Activated CD8-positive, alpha-beta T cell treated with anti-CD3 and anti-CD28 coated beads for 36 hours (primary cell): ENCODE measurements around the gene ZNF276. TPM values are rescaled to one million over a fixed set of nuclear protein-coding genes. Genes with fewer than 3 reads are reported as not detected.

ENCODE experiments used
- ATAC-seq: fragments of 200-7000 bp; cut with Tn5 transposase; one replicate; pipeline ENCODE4 v1.10.0; 2021; ENCODE audit warnings: mild to moderate bottlenecking, moderate library complexity
- CTCF ChIA-PET: fragments of 350-600 bp; sonication (Branson Sonifier 250); formaldehyde crosslinking; loops from one replicate; lab custom pipeline; 2021; ENCODE audit warnings: antibody characterized with exemption; lab: Charles Lee
- POLR2A ChIA-PET: fragments of 350-600 bp; sonication (Branson Sonifier 250); formaldehyde crosslinking; loops from one replicate; lab custom pipeline; 2021; ENCODE audit warnings: antibody characterized with exemption; lab: Charles Lee
- DNase-seq: peaks from one replicate; pipeline ENCODE4 v3.0.0-alpha.2; 2020
- H3K27ac Mint-ChIP-seq: one replicate; pipeline ENCODE4 v1.8.0; 2021; ENCODE audit warnings: mild to moderate bottlenecking, mixed read lengths
- H3K27me3 Mint-ChIP-seq: one replicate; pipeline ENCODE4 v1.8.0; 2021; ENCODE audit warnings: mixed read lengths
- H3K36me3 Mint-ChIP-seq: one replicate; pipeline ENCODE4 v1.8.0; 2021; ENCODE audit warnings: low read depth, mixed read lengths
- H3K4me1 Mint-ChIP-seq: one replicate; pipeline ENCODE4 v1.8.0; 2021; ENCODE audit warnings: low read depth, mixed read lengths
- H3K4me3 Mint-ChIP-seq: one replicate; pipeline ENCODE4 v1.8.0; 2021; ENCODE audit warnings: mild to moderate bottlenecking, moderate library complexity, mixed read lengths
- H3K9me3 Mint-ChIP-seq: one replicate; pipeline ENCODE4 v1.8.0; 2021; ENCODE audit warnings: mixed read lengths
- CTCF ChIP-seq: fragments of 200-600 bp; IDR thresholded peaks from one replicate; pipeline ENCODE4 v1.8.0; 2022; ENCODE audit warnings: antibody characterized with exemption, mild to moderate bottlenecking
- intact Hi-C: fragments of 100-400 bp; cut with micrococcal nuclease; formaldehyde crosslinking; loops from one replicate; pipeline ENCODE4 v1.10.0; 2022
- total RNA-seq, 2 experiments: library from RNA; stranded (reverse); gene quantifications; one replicate each; pipeline ENCODE4 v1.2.3, GENCODE V29; 2021

Gene ZNF276
- total RNA-seq, 2 experiments from 2014 or later: 24.6 to 27.9 TPM

GRCh38 chr16:89700100-89700648 lies 21.2 kb upstream of the ZNF276 start:
- intact Hi-C loops: loop anchor here (10.0 kb wide), 1 partner anchor 95 kb away; no protein-coding TSS in a partner anchor
- Mint-ChIP-seq H3K27me3 (no peaks in the 10 kb centered on the region), H3K9me3 (no peaks in the 10 kb centered on the region), H3K4me3 (peak overlapping the region; percentile 67), H3K27ac (peak overlapping the region; percentile 25), H3K36me3 (peaks cover 5% of the 10 kb centered on the region), H3K4me1 (peaks cover 27% of the 10 kb centered on the region)
- ATAC-seq (peak; percentile 17), DNase-seq (peak; percentile 98)
- POLR2A ChIA-PET: interaction anchor here (1.3 to 3.6 kb wide), 12 partner anchors 9 to 173 kb away, joined by 3 to 21 read pairs (median 5); partner anchors contain the start of genes CDK10, CHMP1A, SPATA33 and TCF25
- CTCF ChIA-PET: interaction anchor here (0.7 to 3.4 kb wide), 44 partner anchors 8 to 374 kb away, joined by 3 to 28 read pairs (median 4); partner anchors contain the start of genes CDK10, CHMP1A, CPNE7 and SPATA33
- TF ChIP-seq CTCF: peak; percentile 88

DNA sequence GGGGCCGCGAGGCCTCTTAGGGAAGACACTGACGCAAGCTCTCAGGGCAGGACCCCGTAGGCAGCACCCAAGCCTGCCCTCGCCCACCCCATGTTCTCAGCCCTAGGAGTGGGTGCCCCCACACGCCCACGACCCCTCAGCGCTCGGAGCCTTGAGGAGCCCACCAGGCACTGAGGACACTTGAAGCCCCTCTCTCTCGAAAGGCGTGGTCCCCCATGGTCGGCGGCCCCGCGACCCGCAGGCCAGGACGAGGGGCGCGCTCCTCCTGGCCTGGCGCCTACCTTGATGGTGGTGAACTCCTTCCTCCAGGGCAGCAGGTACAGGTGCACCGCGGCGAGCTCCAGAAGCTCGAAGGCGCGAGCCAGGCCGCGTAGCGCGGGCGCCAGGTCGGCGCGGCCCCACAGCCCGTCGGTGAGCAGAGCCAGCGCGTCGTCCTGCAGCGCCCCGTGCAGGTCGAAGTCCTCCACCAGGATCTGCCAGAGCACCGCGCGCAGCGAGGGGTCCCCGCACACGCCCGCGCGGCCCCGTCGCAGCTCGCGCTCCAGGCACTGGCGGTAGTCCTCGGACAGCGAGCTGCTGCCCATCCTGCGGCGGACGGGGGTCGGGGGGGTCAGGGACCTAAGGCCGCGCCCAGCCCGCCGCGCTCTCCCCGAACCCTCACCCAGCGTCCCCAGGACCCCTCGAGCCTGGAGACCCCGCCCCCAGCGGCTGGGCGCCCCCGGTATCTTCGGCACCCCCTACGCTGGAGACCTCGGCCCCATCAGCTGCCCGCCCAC lies 20.5 kb upstream of the ZNF276 start:
- Mint-ChIP-seq H3K27me3 (no peaks in the 10 kb centered on the region), H3K9me3 (no peaks in the 10 kb centered on the region), H3K36me3 (peaks cover under 1% of the 10 kb centered on the region), H3K27ac (peak overlapping the region; percentile 25), H3K4me1 (peaks cover 23% of the 10 kb centered on the region), H3K4me3 (peak overlapping the region; percentile 67)
- ChIA-PET CTCF (interaction anchor here (0.7 to 3.4 kb wide), 42 partner anchors 9 to 373 kb away, joined by 3 to 28 read pairs (median 4); partner anchors contain the start of genes CDK10, CHMP1A, CPNE7 and SPATA33), POLR2A (interaction anchor here (1.2 to 3.6 kb wide), 11 partner anchors 8 to 172 kb away, joined by 3 to 21 read pairs (median 6); partner anchors contain the start of genes CDK10, CHMP1A, SPATA33 and TCF25)
- DNase-seq (peak; percentile 73), ATAC-seq (peak; percentile 29)
- intact Hi-C loops: loop anchor here (10.0 kb wide), 1 partner anchor 94 kb away; no protein-coding TSS in a partner anchor
- TF ChIP-seq CTCF: peak; percentile 24

- DNase-seq (peak; percentile 96), ATAC-seq (peak; percentile 85)
- ChIA-PET POLR2A (interaction anchor here (1.2 to 2.6 kb wide), 7 partner anchors 9 to 172 kb away, joined by 5 to 11 read pairs (median 7); partner anchors contain the start of genes CHMP1A, SPATA33 and TCF25), CTCF (interaction anchor here (1.0 to 3.4 kb wide), 15 partner anchors 8 to 372 kb away, joined by 3 to 28 read pairs (median 4); partner anchors contain the start of genes CDK10 and TCF25)
- peaks cover 18% of the 10 kb centered on the region for H3K4me1 Mint-ChIP-seq
- intact Hi-C loops: loop anchor here (10.0 kb wide), 1 partner anchor 93 kb away; no protein-coding TSS in a partner anchor
- TF ChIP-seq CTCF: peak; percentile 15
- H3K36me3 Mint-ChIP-seq: no peaks in the 10 kb centered on the region
- H3K4me3 Mint-ChIP-seq: peak within 1 kb of the TSS; percentile 69
- no peaks in the 10 kb centered on the region for H3K9me3 Mint-ChIP-seq
- peak within 1 kb of the TSS; percentile 71 for H3K27ac Mint-ChIP-seq
- H3K27me3 Mint-ChIP-seq: no peaks in the 10 kb centered on the region
Observed at GRCh38 chr16:89701425-89702406, 19.6 kb upstream of the ZNF276 start, which contains the start of gene SPATA2L. Gene SPATA2L, minus strand, starts transcription at chr16:89701705. Its CDS starts 473 bp downstream, at chr16:89701232.

GRCh38 chr16:89704281-89704680 lies 17.1 kb upstream of the ZNF276 start:
- no peak overlapping the region for H3K27ac Mint-ChIP-seq
- H3K4me1 Mint-ChIP-seq: peaks cover 18% of the 10 kb centered on the region
- POLR2A ChIA-PET: interaction anchor here (1.0 to 2.6 kb wide), 4 partner anchors 10 to 30 kb away, joined by 3 to 10 read pairs (median 6); no protein-coding TSS in a partner anchor
- H3K9me3 Mint-ChIP-seq: no peaks in the 10 kb centered on the region
- no peaks in the 10 kb centered on the region for H3K36me3 Mint-ChIP-seq
- ATAC-seq: no peak
- H3K4me3 Mint-ChIP-seq: no peak overlapping the region
- intact Hi-C loops: loop anchor here (10.0 kb wide), 1 partner anchor 91 kb away; no protein-coding TSS in a partner anchor
- no peak for DNase-seq
- TF ChIP-seq CTCF: no peak
- CTCF ChIA-PET: interaction anchor here (0.7 to 4.2 kb wide), 5 partner anchors 89 to 169 kb away, joined by 3 to 58 read pairs (median 3); partner anchors contain the start of genes FANCA and TCF25
- no peaks in the 10 kb centered on the region for H3K27me3 Mint-ChIP-seq
